Lower leg skin (tissue), 3 donors: Measurements from ENCODE around the gene ATP9A.

Experiments
- POLR2A ChIP-seq, 2 donors: fragments of 450-650 bp; IDR thresholded peaks; one replicate each; pipeline ENCODE4 v1.6.1; 2016 to 2017; ENCODE audit warnings: antibody characterized with exemption in 2 of 2, mild to moderate bottlenecking in 1 of 2, moderate library complexity in 1 of 2
- TF ChIP-seq, protein P1 (sequence below), 3 donors: fragments of 450-650 bp; IDR thresholded peaks; one replicate each; pipeline ENCODE4 v1.5.1; 2016; ENCODE audit warnings: antibody characterized with exemption in 3 of 3, mild to moderate bottlenecking in 3 of 3, moderate library complexity in 2 of 3

DNA sequence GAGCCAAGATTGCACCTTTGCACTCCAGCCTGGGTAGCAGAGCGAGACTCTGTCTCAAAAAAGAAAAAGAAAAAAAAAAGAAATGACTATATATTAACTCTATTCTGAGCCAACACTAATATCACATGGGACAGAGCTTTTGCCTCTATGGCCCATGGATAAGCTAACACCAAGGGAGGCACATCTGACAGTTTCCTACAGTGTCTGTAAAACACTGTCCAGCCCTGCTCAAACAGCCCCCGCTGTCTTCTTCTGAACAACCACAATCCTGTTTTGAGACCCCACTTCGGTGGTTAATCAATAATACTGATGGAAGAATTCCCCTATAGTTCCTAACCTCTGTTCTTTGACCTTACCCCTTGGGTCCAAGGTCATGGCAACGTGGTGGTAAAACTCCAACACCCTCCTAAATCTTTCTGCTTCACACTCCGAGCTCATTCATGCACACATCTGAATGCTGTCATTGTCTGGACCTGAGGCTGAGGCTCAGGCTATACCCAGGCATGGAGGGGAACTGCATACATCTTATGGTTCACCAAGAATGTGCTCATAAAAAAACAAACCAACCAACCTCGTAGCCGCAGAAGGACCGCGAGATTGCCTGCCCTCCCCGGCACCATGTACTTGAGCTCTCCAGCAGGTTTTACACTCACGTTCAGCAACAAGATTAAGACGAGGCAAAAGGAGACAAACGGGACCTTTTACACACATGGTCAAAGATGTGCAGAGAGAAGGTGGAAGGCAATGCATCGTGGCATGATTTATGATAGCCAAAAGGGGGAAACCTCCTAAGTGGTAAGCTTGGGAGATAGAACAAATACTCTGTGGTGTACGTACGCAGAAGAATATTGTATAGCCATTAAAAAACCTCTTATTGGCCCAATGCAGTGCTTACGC lies 120.3 kb downstream of the ATP9A start:
- TF ChIP-seq POLR2A (IDR thresholded peaks at IDR 0.05), result no peak
- TF ChIP-seq, protein P1, sequence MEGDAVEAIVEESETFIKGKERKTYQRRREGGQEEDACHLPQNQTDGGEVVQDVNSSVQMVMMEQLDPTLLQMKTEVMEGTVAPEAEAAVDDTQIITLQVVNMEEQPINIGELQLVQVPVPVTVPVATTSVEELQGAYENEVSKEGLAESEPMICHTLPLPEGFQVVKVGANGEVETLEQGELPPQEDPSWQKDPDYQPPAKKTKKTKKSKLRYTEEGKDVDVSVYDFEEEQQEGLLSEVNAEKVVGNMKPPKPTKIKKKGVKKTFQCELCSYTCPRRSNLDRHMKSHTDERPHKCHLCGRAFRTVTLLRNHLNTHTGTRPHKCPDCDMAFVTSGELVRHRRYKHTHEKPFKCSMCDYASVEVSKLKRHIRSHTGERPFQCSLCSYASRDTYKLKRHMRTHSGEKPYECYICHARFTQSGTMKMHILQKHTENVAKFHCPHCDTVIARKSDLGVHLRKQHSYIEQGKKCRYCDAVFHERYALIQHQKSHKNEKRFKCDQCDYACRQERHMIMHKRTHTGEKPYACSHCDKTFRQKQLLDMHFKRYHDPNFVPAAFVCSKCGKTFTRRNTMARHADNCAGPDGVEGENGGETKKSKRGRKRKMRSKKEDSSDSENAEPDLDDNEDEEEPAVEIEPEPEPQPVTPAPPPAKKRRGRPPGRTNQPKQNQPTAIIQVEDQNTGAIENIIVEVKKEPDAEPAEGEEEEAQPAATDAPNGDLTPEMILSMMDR (IDR thresholded peaks at IDR 0.05), result no peak
